NCI-H2171 (cell line): ENCODE data around the gene VPREB3.

Source experiments
- DNase-seq: peaks from one replicate; lab custom pipeline; 2025; lab: John Stamatoyannopoulos, UW

The VPREB3 gene

GRCh38 chr22:23764899-23765881, 11.0 kb upstream of the VPREB3 start:
- DNase-seq: no peak

- no peak for DNase-seq
These were observed 9.7 kb upstream of the VPREB3 start for GRCh38 chr22:23763954-23764353.

- DNase-seq: no peak
These were observed 9.3 kb upstream of the VPREB3 start for GRCh38 chr22:23763579-23763945.

- DNase-seq: no peak
These were observed 8.8 kb upstream of the VPREB3 start, which contains the start of gene C22orf15 for GRCh38 chr22:23762842-23763578. Gene C22orf15, plus strand, starts transcription at chr22:23762990. Its CDS starts 317 bp downstream, at chr22:23763307.

- DNase-seq: no peak
These were observed 5.8 kb upstream of the VPREB3 start for GRCh38 chr22:23760056-23760455.

GRCh38 chr22:23759566-23759965, 5.3 kb upstream of the VPREB3 start:
- no peak for DNase-seq

GRCh38 chr22:23756891-23757290, 2.7 kb upstream of the VPREB3 start:
- no peak for DNase-seq

- DNase-seq: no peak
These were observed 1.5 kb upstream of the VPREB3 start for GRCh38 chr22:23755711-23756110.

- DNase-seq: no peak
These were observed 883 bp upstream of the VPREB3 start for GRCh38 chr22:23754980-23755636.

GRCh38 chr22:23753385-23753784, 840 bp downstream of the VPREB3 start:
- no peak for DNase-seq

- no peak for DNase-seq
These were observed 1.5 kb downstream of the VPREB3 start for GRCh38 chr22:23752750-23753149.

- no peak for DNase-seq
These were observed 2.0 kb downstream of the VPREB3 start for GRCh38 chr22:23752090-23752691.

- no peak for DNase-seq
These were observed 2.7 kb downstream of the VPREB3 start for GRCh38 chr22:23751441-23751996.

GRCh38 chr22:23750714-23751440, 3.3 kb downstream of the VPREB3 start, which contains the start of gene ZNF70:
Gene ZNF70, minus strand, starts transcription at chr22:23751112. Its CDS starts 5,972 bp downstream, at chr22:23745140.
- DNase-seq: peak; percentile 94

GRCh38 chr22:23750367-23750713, 3.9 kb downstream of the VPREB3 start:
- no peak for DNase-seq

- no peak for DNase-seq
These were observed 4.4 kb downstream of the VPREB3 start for GRCh38 chr22:23749841-23750301.

- DNase-seq: no peak
These were observed 8.4 kb downstream of the VPREB3 start for GRCh38 chr22:23745791-23746190.

GRCh38 chr22:23744485-23744884, 9.7 kb downstream of the VPREB3 start:
- no peak for DNase-seq

- no peak for DNase-seq
These were observed 10.2 kb downstream of the VPREB3 start for GRCh38 chr22:23744001-23744400.

- peak; percentile 19 for DNase-seq
These were observed 10.9 kb downstream of the VPREB3 start for GRCh38 chr22:23743303-23743705.
